GM18507 (cell line): ENCODE data around the gene ISG20L2.

Experiments
- DNase-seq: peaks from one replicate; pipeline ENCODE4 v3.0.0; 2011; ENCODE audit warnings: low read depth; ENCODE audit not compliant: insufficient read length; ENCODE audit errors: extremely low spot score
- FAIRE-seq: peaks from 2 replicates; lab custom pipeline; 2011; peaks lifted over from hg19 to GRCh38; lab: Jason Lieb, UNC

The ISG20L2 gene

GRCh38 chr1:156743367-156744302, 15.1 kb upstream of the ISG20L2 start:
- FAIRE-seq = no peak

GRCh38 chr1:156742801-156743200, 14.2 kb upstream of the ISG20L2 start:
- DNase-seq = no peak
- FAIRE-seq = no peak

More at GRCh38 chr1:156743367-156744302, 15.1 kb upstream of the ISG20L2 start:
- DNase-seq = no peak

- FAIRE-seq (no peak), DNase-seq (no peak)
These were observed 13.5 kb upstream of the ISG20L2 start for GRCh38 chr1:156742017-156742416.

- FAIRE-seq (no peak), DNase-seq (no peak)
These were observed 13.0 kb upstream of the ISG20L2 start for GRCh38 chr1:156741481-156741983.

GRCh38 chr1:156740741-156741480, 12.3 kb upstream of the ISG20L2 start, which contains the start of gene MRPL24:
Gene MRPL24 (minus strand): TSS chr1:156741088. CDS start chr1:156738704, 2,384 bp downstream.
- FAIRE-seq (peak; percentile 100), DNase-seq (peak; percentile 91)

GRCh38 chr1:156740237-156740740, 11.7 kb upstream of the ISG20L2 start:
- DNase-seq (no peak), FAIRE-seq (no peak)

GRCh38 chr1:156738916-156739315, 10.3 kb upstream of the ISG20L2 start:
- DNase-seq = no peak
- FAIRE-seq = no peak

GRCh38 chr1:156738407-156738806, 9.8 kb upstream of the ISG20L2 start:
- no peak for FAIRE-seq
- DNase-seq = no peak

- DNase-seq (no peak), FAIRE-seq (no peak)
These were observed 5.5 kb upstream of the ISG20L2 start for GRCh38 chr1:156733989-156734584.

- DNase-seq (peak; percentile 69), FAIRE-seq (peak; percentile 59)
These were observed 504 bp downstream of the ISG20L2 start, which contains the start of gene METTL25B for GRCh38 chr1:156727926-156728598. Gene METTL25B (plus strand): TSS chr1:156728469. CDS start chr1:156729105, 636 bp downstream.

GRCh38 chr1:156727492-156727891, 1.1 kb downstream of the ISG20L2 start:
- no peak for FAIRE-seq

GRCh38 chr1:156726549-156727226, 1.9 kb downstream of the ISG20L2 start:
- DNase-seq (no peak), FAIRE-seq (peak; percentile 72)

More at GRCh38 chr1:156727492-156727891, 1.1 kb downstream of the ISG20L2 start:
- no peak for DNase-seq

GRCh38 chr1:156725683-156726280, 2.8 kb downstream of the ISG20L2 start:
- peak; percentile 90 for FAIRE-seq
- peak; percentile 51 for DNase-seq

GRCh38 chr1:156721535-156721934, 7.0 kb downstream of the ISG20L2 start:
- DNase-seq (no peak), FAIRE-seq (no peak)

GRCh38 chr1:156721131-156721530, 7.4 kb downstream of the ISG20L2 start:
- DNase-seq (no peak), FAIRE-seq (no peak)

- DNase-seq = no peak
- FAIRE-seq = no peak
These were observed 11.2 kb downstream of the ISG20L2 start for GRCh38 chr1:156717351-156717750.

- FAIRE-seq (no peak), DNase-seq (no peak)
These were observed 13.7 kb downstream of the ISG20L2 start for GRCh38 chr1:156714830-156715229.

GRCh38 chr1:156712626-156713025, 15.9 kb downstream of the ISG20L2 start:
- DNase-seq = no peak
- FAIRE-seq = no peak
